GM18499 (cell line): ENCODE results near the gene RAC3.

Source experiments
- ATAC-seq: cut with Tn5 transposase; IDR thresholded peaks from one replicate; pipeline ENCODE4 v1.9.1; 2021; ENCODE audit warnings: moderate number of reproducible peaks; ENCODE audit not compliant: insufficient read depth, unreplicated experiment

Gene RAC3

GRCh38 chr17:82053556-82054263 lies 22.2 kb downstream of the RAC3 start:
- no peak for ATAC-seq

DNA sequence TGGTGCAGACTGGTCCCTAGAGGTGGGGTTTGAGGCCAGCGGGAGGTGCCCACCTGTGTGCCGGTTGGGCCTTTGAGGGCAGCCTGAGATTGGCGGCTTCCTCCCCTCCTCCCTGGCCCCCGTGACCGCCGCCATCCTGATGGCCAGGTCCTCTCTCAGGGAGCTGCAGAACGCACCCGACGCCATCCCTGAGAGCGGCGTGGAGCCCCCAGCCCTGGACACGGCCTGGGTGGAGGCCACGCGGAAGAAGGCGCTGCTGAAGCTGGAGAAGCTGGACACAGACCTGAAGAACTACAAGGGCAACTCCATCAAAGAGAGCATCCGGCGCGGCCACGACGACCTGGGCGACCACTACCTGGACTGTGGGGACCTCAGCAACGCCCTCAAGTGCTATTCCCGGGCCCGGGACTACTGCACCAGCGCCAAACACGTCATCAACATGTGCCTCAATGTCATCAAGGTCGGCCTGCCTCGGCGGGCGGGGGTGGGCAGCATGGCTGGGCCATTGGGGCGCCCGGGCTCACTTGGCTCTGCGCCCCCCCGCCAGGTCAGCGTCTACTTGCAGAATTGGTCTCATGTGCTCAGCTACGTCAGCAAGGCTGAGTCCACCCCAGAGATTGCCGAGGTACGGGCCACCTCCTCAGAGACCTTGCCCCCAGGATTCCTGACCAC lies 23.0 kb downstream of the RAC3 start:
- no peak for ATAC-seq

DNA sequence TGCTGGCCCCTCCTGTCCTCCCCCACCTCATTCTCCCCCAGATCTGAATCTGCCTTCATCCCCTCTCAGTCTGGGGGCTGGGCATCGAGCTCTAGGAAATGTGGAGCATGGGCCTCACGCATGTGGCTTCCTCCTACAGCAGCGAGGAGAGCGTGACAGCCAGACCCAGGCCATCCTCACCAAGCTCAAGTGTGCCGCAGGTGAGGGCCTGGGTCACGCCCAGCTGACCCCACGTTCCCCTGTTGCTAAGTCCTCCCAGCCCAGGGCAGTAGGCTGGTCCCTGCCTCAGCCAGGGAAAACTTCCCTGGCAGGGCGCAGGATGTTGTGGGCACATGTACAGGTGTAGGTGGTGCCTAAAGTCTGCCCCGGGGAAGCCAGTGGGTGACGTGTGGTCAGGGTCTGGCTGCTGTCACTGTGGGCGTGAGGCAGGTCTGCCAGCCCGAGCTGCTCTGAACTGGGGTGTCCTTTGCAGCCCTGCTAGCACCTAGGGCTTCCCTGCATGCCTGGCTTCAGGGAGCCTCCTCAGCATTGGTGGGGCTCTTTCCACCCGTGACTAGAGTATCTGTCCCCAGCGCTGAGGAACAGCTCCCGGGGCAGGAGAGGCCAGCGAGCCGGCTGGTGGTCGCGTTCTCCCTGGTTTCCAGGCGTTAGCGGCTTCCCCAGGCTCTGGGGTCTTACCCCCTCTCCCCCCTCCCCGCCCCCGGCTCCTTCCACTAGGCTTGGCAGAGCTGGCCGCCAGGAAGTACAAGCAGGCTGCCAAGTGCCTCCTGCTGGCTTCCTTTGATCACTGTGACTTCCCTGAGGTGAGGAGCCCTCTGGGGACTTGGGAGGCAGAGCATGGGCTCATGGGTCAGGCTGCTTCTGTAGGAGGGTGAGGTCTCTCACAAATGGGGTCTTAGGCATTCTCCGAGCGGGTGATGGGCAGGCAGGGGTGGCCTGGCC lies 23.8 kb downstream of the RAC3 start:
- ATAC-seq: no peak

DNA sequence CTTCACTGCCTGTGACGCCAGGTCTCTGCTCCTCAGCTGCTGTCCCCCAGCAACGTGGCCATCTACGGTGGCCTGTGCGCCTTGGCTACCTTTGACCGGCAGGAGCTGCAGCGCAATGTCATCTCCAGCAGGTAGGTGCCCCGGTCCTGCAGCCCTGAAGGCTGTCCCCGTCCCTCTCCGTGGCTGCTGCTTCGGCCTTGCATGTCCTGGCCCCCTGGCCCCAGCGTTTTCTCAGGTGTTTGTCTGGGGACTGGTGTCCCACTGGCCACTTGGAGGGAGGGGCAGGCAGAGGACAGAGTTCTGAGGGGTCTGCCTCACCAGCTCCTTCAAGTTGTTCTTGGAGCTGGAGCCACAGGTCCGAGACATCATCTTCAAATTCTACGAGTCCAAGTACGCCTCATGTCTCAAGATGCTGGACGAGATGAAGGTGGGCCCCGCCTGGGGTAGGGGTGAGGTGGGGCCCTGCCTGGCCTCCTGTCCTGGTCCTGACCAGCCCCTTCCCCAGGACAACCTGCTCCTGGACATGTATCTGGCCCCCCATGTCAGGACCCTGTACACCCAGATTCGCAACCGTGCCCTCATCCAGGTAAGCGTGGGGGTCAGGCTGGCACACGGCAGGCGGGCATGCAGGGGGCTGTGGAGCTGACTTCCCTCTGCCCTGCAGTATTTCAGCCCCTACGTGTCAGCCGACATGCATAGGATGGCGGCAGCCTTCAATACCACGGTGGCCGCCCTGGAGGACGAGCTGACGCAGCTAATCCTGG lies 24.7 kb downstream of the RAC3 start:
- no peak for ATAC-seq

GRCh38 chr17:82056729-82057621 lies 25.5 kb downstream of the RAC3 start:
- no peak for ATAC-seq

GRCh38 chr17:82058230-82058854 lies 26.9 kb downstream of the RAC3 start:
- no peak for ATAC-seq

DNA sequence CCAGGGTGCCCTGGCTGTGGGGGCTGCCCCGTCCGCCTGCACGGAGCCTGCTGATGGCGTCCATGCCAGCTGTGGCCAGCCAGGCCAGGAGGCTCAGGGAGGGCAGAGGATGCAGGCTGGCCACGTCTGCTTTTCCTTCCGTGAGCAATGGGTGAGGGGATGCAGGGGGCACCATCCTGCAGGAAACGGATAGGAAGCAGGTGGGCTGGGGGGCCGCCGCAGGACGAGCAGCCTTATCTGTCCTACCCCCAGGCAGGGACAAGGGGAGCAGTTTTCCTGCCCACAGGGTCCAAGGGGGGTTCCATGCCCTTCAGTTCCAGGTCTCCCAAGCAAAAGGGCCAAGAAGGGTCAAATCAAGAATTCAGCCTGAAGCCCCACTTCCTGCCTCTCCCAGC lies 27.4 kb downstream of the RAC3 start:
- ATAC-seq: no peak

DNA sequence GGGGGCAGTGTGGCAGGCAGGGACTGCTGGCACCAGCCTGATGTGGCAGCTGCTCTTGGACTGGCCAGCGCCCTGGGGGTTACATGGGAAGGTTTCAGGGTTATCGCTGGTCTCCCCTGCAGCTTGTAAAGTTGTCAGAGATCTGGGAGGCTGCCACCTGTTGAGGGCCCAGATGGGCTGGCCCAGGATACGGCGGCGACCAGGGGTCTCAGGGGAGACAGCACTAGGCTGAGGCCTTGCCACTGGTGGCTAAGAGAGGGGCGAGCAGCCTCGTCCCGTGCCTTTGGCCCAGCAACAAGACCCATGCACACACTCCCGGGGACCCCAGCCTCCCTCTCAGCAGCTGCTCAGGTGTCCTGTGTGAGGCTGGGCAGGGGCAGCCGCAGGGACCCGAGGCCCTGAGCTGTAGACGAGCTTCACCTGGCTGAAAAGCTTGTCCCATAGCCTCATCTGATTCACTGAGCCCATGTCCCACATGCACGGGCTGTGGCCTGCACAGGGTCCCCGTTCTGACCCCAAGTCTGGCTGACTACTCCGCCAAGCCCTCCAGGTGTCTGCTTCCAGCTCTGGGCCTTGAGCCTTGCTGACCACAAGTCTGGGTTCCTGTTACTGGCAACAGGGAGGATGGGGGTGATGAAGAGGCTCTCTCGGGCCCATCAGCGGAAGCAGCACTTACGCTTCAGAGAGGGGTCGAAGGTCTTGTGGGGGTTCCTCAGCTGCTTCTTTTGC lies 28.0 kb downstream of the RAC3 start:
- ATAC-seq: no peak

DNA sequence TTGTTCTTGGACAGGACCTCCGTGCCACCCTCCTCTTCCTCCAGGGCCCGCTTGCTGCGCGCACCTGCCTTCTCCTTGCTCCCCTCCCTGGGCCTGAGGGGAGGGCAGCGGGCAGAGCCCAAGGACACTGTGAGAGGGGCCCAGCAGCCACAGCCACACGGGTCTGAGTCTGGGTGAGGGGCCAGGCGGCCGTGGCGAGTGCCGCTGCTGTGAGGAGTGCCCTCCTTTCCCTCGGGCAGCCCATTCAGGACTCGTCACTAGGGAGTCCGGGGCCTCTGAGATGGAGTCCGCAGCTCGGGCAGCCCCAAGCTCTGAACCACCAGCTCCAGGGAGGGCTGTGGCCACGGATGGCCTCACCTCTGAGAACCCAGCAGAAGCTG lies 28.5 kb downstream of the RAC3 start:
- no peak for ATAC-seq

DNA sequence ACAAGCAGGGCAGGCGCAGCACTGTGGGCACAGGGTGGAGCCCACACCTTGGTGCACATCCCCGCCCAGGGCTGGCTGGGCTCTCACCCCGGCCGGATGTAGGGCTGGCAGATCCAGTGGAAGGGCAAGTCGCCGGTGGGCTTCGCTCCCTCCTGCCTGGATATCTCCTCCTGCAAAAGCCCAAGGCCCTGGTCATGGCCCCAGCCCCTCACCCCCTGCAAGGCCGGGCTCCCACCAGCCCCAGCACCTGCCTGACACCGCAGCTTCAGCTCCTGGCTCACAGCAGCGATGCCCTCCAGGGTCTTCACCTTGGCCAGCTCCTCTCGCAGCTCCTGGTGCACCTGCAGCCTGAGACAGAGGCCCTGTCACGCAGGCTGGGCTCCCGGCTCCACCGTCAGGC lies 29.1 kb downstream of the RAC3 start:
- no peak for ATAC-seq

- ATAC-seq: no peak
These were observed 29.8 kb downstream of the RAC3 start for GRCh38 chr17:82061047-82061925.

DNA sequence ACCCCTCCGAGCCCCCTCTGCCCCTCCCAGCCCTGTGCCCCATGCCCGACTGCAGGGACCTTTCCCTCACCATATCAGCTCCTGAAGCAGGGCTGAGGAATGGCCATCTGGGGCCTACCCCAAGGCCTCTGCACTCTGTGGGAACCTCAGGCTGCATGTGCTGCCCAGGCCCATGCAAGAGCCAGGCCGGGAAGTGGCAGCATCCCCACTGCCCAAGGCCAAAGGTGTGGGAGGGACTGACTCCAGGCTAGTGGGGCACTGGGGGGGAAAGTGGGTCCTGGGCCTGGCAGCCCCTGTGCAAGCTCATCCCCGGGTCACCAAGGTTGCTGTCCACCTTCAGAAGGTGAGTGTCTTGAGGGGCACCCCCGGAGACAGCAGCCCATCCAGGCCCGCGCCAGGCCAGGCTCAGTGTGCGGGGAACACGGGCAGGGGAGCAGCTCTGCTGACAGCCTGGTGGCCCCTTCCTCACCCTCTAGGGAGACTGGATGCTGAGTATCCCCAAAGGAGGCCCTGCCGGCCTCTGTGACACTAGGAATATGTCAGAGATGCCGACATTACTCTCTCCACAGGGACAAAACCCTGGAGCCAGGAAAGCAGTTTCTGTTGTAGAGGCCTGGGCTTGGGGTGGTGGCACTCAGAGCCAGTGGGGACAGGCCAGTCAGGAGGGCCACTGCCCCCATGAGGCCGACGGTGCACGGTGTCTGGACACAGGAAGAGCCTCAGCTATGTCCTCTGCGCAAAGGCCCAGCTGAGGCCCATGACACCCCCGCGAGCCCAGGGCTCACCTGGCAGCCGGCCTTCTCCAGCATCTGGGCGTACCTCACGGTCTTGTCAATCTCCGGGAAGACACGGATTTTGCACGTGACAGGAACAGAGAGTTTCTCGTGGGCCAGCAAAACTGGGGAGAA lies 30.9 kb downstream of the RAC3 start:
- ATAC-seq: no peak

DNA sequence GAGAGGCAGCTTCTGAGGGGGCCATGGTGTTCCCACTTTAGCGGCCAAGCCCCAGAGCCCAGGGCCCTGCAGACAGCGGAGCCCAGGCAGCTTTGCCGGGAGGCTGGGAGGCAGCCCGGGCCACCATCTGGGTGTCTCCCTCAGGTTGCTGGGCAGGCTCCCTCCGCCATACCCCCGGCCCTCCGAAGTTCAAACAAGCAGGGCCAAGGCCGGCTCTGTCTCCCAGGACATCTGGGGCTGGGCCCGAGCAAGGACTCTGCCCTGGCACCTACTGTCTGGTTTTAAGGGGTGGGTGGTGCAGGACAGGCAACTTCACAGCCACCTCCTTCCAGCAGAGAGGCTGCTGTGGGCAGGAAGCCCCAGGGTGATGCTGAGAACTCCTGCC lies 31.5 kb downstream of the RAC3 start:
- no peak for ATAC-seq

- ATAC-seq: no peak
These were observed 32.2 kb downstream of the RAC3 start for GRCh38 chr17:82063424-82064415.
